H4 (cell line): Measurements from ENCODE around the gene IP6K1. TPM values are rescaled to one million over a fixed set of nuclear protein-coding genes. Genes with fewer than 3 reads are reported as not detected.
"Not testable (repeated sequence)": the region's sequence is repeated elsewhere in the genome, so short reads cannot be mapped to it uniquely, and the experiment has no call there.

Experiments
- DNase-seq: peaks from one replicate; pipeline ENCODE4 v3.0.0-alpha.2; 2015; ENCODE audit warnings: low spot score
- total RNA-seq: library from RNA; depleted of rRNA; stranded (reverse); fragments of >200 nt; shearing (Covaris generic); gene quantifications from 2 replicates; pipeline ENCODE4 v1.2.3, GENCODE V29; 2014; rRNA removed

Gene IP6K1
- total RNA-seq, 1 experiment from 2014 or later: 13.0 TPM

DNA sequence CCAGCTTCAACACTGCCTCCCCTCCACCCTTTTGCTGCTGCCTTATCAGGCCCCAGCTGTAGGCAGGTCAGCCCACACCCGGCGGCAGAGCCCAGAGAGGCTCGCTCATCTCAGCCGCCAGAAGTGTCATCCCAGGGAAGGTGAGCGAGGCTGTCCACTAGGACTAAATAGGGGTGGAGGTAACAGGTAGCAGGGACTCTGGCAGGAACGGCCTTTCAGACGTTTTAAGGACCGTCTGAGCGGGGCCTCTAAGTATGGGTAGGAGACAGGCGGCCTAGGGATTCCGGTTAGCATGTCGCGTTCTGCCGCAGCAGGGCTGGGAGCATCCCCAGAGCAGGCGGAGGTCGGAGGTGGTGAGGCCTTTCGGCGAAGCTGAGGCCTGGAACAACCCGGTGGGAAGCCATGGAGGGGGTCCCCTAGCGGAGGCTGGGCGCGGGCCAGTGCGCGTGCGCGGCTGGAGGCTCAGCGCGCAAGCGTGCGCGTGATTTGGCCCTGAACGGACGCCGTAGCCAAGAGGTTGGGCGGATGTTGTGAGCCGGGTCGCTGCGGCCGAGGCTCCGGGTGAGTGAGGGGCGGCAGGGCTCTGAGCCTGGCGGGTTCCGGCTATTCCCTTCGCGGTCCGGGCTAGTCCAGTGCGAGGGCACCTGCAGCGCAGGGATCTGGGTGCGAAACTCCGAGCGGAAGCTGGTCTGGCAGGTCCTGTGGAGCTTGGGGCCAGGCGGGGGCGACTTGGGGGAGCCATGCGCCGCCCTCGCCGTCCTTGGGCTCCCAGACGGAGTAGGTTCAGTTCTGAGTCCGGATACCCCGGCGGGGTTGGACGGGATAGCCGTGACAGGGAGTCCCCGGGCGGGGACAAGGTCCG, 97.1 kb downstream of the IP6K1 start, which contains the start of the genes MST1 and RNF123:
TSS of gene MST1 (minus strand) at position 429 of the 862 bp plus-strand sequence. CDS start 783 bp downstream, outside the sequence.
TSS of gene RNF123 (plus strand) at position 512 of the 862 bp plus-strand sequence. CDS start 1,609 bp downstream, outside the sequence.
- peak; percentile 73 for DNase-seq

DNA sequence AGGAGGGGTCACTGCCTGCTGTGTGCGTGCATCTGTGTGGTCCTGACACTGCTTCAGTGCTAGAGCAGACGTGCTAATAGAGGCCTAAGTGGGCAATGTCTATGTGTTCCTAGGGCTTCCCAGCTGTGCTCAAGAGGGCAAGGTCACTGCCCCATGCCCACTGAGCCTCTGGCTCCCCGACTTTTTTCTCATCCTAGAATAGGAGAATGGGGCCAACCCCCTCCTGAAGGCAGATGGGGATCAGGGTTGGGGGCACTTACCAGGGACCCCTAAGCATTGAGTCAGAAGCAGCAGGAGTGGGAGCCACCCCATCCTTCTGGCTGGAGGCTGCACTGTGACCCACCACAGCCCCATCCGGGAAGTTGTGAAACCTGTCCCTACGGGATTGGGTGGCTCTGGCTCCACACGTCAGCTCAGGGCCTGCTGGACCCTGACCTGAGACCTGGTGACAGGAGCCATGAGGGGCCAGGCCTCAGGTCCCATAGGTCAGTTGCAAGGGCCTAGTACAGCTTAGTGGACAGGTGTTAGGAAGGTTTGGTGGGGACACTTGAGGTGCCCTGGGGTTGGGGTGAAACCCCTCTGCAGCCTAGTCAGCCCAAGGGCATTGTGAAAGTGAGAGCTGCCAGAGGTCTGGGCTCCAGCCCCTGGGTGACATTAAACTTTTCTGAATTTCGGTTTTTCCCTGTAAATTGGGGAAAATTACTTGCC, 97.8 kb downstream of the IP6K1 start:
- DNase-seq: not testable (repeated sequence)

DNA sequence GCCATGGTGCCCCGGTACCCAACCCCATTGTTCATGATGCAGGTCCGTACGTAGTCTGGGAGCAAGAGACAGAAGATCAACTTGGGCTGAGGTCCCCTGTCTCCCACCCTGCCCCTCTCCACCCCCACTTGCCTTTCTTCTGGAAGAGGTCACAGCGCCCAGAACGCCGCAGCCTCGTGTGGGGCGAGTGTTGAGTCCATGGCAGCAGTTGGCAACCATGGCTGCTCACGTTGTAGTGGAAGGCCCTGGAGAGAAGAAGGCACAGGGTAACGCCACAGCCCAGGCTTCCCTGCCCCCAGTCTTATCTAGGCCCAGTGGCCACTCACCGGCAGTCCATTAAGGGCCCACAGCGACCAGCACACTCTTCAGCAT, 98.9 kb downstream of the IP6K1 start:
- not testable (repeated sequence) for DNase-seq

DNA sequence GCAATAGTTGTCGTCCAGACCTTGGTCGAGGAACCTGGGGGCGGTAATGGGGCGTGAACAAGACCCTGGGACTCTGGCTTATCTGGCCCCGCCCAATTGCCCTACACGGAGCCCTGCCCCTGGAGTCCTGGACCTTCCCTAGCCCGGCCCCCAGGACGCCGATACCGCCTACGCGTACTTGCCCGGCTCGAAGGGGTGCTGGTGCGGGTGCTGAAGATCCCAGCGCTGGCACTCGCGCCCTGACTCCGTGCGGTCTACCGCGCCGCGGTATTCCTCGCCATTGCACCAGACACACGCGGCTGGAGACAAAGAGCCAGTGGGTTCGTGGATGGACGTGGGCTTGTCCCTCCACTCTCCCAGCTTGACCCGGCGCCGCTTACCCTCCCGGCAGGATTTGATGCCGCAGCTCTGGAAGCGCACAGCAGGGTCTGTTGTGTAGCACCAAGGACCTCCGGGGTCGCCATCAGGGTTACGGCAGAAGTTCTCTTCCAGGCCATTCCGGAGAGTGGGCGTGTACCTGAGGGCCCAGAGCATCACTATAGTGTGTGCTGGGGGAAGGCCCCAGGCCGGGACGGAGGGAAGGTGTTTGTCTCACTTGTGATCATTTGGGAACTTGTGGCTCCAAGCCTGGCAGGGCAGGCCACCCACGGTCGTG, 99.4 kb downstream of the IP6K1 start:
- DNase-seq: not testable (repeated sequence)

DNA sequence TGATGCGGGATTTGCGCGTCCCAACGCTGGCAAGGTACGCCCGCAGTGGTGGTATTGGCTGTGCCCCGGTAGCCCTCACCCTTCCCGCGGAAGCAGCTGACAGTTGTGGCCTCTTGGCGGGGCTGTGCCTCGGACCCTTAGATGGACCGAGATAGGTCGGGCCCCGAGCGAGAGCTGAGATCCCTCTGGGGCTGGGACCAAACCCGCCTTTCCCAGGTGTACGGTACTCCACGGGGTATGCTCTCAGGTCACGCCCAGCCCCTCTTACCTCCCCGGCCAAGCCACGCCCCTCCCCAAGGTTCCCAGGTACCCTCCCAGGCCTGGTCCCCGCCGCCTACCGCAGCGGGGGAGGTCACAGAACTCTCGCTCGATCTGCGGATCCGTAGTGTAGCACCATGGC, 100.0 kb downstream of the IP6K1 start:
- DNase-seq: not testable (repeated sequence)

DNA sequence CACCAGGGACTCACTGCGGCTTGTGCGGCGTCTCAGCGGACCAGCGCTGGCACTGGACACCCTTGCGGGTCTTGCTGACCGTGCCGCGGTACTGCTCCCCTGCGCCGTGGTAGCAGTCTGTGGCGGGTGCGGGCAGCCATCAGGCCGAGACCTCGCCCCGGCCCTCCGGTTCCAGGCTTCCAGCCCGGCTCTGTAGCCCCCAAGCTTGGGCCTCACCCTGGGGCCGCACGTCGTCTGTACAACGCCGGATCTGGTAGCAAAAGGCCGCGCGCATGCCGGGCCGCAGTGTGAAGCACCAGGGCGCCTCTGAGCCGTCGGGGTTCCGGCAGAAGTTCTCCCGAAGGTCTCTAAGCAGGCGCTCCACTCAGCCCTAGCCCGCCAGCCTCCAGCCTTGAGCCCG, 100.5 kb downstream of the IP6K1 start:
- not testable (repeated sequence) for DNase-seq

DNA sequence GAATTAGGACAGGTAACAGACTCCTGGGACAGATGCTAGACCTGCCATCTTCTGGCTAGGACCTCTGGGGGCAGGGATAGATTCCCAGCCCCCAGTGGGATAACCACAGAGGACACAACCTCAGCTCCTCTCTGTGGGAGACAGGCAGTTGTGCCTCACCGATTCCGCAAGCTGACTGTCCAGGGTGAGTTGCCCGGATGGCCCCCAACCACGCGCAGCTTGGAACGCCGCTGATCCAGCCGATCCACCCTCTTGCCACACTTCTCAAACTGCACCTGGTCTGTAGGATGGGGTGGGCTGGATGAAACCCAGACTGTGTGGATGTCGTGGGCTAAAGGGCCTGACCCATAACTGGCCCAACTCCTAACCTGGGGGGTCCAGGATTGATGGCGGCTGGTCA, 101.2 kb downstream of the IP6K1 start:
- not testable (repeated sequence) for DNase-seq

DNA sequence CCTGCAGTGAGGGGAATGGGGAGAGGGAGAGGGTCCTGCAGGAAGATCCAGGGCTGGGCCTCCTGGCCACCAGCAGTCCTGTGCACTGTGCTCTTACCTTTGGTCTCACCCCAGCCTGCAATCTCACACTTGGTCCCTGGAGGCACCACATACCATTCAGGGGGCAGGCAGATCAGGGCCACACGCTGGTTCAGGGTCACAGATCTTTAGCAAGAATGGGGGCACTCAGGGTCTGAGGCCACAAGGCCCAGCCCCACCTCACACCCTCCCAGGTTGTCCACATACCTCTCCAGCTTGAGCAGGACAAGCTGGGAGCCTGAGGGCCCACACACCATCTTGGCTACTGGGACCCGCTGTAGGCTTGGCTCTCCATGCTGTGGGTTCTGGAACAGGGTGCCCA, 101.9 kb downstream of the IP6K1 start:
- DNase-seq: not testable (repeated sequence)

DNA sequence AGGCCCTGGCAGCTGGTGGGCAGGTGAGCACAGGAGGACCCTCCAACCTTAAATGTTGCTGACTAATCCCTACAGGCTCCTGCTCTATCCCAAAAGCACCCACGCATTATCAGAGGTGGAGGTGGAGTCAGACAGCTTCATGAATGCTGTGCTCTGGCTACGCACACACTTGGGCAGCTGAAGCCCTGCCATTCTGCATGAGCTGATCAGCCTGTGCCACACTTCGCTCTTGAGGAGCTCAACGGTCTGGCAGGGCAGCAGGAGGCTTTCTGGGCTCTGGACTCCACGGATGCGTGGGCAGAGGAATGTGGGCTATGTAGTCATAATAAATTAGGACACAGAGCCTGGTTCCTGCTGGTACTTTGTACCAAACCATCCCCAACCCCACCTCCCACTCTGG, 103.2 kb downstream of the IP6K1 start:
- no peak for DNase-seq

DNA sequence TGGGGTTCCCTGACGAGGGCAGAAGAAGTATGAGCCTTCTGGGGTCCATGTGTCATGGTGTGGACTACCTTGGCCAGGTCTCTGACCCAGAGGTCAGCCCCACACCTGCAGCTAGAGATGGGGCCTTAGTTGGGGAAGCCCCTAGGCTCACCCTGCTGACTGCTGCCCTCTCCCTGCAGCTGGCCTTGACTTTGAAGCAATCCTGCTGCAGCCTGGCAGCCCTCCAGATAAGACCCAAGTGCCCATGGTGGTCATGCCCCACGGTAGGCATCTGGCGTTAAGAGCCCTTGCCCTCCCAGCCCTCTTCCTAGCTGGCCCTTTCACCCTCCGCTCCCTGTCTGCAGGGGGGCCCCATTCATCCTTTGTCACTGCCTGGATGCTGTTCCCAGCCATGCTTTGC, 104.8 kb downstream of the IP6K1 start:
- DNase-seq: no peak

DNA sequence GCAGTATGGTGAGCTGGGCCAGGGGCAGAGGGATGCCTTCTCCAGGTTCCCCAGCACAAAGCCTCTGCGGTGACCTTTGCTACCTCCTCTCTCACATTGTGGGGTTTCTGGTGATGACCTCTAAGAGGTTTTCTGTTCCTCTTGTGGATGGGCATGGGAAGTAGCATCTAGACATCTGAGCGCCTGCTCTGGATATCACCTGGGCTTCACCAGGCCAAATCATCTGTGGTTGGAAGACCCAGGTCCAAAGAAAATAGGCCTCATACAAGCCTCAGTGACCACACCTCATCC, 105.2 kb downstream of the IP6K1 start:
- DNase-seq: no peak

DNA sequence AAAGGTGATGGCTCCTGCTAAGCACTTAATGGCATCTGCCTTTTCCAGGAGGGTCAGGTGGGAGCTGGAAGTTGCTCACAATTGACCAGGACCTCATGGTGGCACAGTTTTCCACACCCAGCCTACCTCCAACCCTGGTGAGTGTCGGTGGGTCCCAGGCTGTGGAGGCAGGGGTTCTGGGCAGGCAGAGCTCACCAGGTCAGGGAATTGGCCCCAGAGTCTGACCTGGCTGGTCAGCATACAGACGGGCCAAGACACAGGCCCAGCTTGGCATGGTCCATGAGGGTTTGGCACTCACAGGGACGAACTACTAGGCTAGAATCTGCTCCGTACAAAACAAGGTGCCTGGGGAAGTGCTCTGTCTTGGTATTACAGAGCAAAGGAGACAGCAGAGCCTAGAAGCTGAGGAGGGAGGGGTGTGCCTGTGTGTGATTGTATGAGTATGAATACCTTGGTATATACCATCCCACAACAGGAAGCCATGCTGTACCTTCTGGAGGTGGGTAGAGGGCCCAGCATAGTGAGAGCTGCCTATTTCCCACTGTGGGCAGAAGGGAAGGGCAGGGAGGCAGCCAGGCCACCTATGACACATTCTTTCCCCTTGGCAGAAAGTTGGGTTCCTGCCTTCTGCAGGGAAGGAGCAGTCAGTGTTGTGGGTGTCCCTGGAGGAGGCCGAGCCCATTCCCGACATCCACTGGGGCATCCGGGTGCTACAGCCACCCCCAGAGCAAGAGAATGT, 105.7 kb downstream of the IP6K1 start:
- DNase-seq: no peak

DNA sequence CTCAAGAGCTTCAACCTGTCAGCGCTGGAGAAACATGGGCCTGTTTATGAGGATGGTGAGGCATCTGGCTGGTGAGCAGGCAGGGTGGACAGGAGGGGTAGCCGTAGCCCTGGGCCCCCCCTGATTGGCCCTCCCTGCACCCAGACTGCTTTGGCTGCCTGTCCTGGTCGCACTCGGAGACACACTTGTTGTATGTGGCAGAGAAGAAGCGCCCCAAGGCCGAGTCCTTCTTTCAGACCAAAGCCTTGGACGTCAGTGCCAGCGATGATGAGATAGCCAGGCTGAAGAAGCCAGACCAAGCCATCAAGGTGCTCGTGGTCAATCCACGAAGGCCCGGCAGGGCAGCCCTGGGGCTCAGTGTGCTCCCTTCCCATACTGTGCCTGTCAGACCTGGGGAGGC, 110.4 kb downstream of the IP6K1 start:
- DNase-seq: no peak

DNA sequence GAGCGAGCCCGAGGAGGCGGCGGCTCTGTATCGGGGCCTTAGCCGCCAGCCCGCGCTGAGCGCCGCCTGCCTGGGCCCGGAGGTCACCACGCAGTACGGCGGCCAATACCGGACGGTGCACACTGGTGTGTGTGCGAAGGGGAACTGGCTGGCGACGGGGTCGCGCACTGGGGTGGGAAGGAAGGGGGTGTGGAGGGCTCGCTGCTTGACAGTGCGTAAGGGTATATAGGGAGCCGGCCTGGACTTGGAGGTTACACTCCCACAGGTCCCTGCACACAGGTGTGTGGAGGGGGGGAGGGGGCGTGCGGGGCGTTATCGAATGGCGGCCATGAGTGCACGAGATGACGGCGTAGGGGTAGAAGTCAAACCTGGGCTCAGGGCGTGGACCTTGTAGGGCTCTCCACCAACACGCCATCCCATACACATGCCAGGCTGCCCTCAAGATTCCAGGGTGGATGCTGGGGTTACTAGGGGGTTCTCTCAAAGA, 111.8 kb downstream of the IP6K1 start:
- no peak for DNase-seq

Other genes with a start within 250 kb of the IP6K1 start
- gene BSN, start 232.1 kb downstream of the IP6K1 start, total RNA-seq: 0.04 and 0.16 TPM in 2 replicates
- 78.3 and 86.6 TPM in 2 replicates for gene APEH, start 112.2 kb downstream of the IP6K1 start, total RNA-seq
- gene MST1, start 97.1 kb downstream of the IP6K1 start, total RNA-seq: 0.10 TPM in 1 of 2 replicates, not detected in the other
- 8.4 and 11.8 TPM in 2 replicates for gene RNF123, start 97.0 kb downstream of the IP6K1 start, total RNA-seq
- gene AMIGO3, start 66.9 kb downstream of the IP6K1 start, total RNA-seq: not detected in 2 replicates
- gene GMPPB, start 62.6 kb downstream of the IP6K1 start, total RNA-seq: 11.9 and 15.1 TPM in 2 replicates
- not detected in 2 replicates for gene CDHR4, start 13.3 kb upstream of the IP6K1 start, total RNA-seq
- 0.68 and 2.1 TPM in 2 replicates for gene INKA1, start 16.7 kb upstream of the IP6K1 start, total RNA-seq
- gene UBA7, start 27.4 kb upstream of the IP6K1 start, total RNA-seq: 10.4 and 13.2 TPM in 2 replicates
- gene TRAIP, start 70.0 kb upstream of the IP6K1 start, total RNA-seq: 4.4 and 5.7 TPM in 2 replicates
- not detected in 2 replicates for gene CAMKV, start 83.4 kb upstream of the IP6K1 start, total RNA-seq
- 0.21 TPM in 1 of 2 replicates, not detected in the other for gene MST1R, start 117.3 kb upstream of the IP6K1 start, total RNA-seq
- gene MON1A, start 143.3 kb upstream of the IP6K1 start, total RNA-seq: 3.0 and 3.9 TPM in 2 replicates
- gene RBM6, start 153.6 kb upstream of the IP6K1 start, total RNA-seq: 17.1 and 31.5 TPM in 2 replicates